H1 (cell line): ENCODE results near the gene MRPL4. TPM values are rescaled to one million over a fixed set of nuclear protein-coding genes. Genes with fewer than 3 reads are reported as not detected.

ENCODE experiments used
- KDM1A ChIP-seq: fragments of 200-600, 300-600 bp; sonication (generic); IDR thresholded peaks from 2 replicates; pipeline ENCODE4 v1.7.1; 2016; ENCODE audit warnings: mild to moderate bottlenecking, low read length, borderline replicate concordance
- polyA plus RNA-seq, 7 experiments: library from polyadenylated mRNA; depleted of rRNA in 3 of 7; stranded (reverse) in 5 of 7; unstranded in 2 of 7; fragments of >200 nt in 5 of 7; fragments of 200-250 nt in 2 of 7; gene quantifications; 1 replicate in 5 of 7; 2 replicates in 1 of 7; 4 replicates in 1 of 7; pipeline versions ENCODE4 v1.2.1 to v1.2.3, GENCODE V29; 2011 to 2013; ENCODE audit warnings: missing spikeins in 2 of 7, mixed read lengths in 2 of 7
- total RNA-seq: library from RNA; stranded (reverse); fragmentation: NEBNext Ultra II Directional; extraction: Animal tissue kit (Norgen Biotek cat#: 25700); gene quantifications from 2 replicates; pipeline ENCODE4 v1.2.1, GENCODE V29; 2021

MRPL4 gene
- total and polyA plus RNA-seq, 2 of the 8 experiments (the other 6 are each of a cell fraction or from before 2014, with no cell fraction given) = 82.3 to 187 TPM

DNA sequence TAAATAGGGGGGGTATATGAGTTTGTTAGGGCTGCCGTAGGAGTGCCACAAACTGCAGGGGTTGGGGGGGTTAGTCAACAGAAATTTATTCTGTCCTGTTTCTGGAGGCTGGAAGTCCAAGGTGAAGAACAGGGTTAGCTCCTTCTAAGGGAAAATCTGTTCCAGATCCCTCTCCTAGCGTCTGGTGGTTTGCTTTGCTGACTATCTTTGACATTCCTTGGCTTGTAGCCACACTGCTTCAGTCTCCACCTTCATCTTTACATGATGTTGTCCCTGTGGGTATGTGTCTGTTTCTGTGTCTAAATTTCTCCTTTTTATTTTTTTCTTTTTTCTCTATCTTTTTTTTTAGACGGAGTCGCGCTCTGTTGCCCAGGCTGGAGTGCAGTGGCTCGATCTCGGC, 10.8 kb downstream of the MRPL4 start (continued):
- TF ChIP-seq KDM1A = no peak
